ENCODE results near the gene CPLX4.

DNA sequence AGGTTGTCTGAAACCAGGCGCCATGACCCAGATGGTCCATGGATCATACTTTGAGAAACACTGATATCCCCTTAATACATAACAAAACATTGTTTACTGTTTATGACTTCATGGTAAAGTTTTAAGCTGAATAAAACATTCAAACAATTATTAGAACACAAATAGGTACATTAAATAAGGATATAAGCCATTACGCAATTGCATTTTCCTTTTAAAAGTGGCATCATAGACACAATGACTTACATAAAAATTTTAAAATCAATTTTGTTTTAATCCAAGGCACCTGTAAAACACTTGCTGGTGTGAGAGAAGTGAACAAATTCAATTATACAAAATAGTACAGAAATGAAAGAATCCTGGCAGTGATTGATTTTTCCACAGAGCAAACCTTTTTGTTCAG is 10.2 kb upstream of the CPLX4 start:
- TF ChIP-seq POLR2A (IDR thresholded peaks at IDR 0.05; ENCODE audit: extremely low read depth, insufficient read length) = no peak
- no peak for TF ChIP-seq MYC (IDR thresholded peaks at IDR 0.05; ENCODE audit: low read depth, low read length)
- TF ChIP-seq CTCF (IDR thresholded peaks at IDR 0.05; ENCODE audit: low read depth, low read length) = no peak
- TF ChIP-seq, protein P1, sequence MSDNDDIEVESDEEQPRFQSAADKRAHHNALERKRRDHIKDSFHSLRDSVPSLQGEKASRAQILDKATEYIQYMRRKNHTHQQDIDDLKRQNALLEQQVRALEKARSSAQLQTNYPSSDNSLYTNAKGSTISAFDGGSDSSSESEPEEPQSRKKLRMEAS (IDR thresholded peaks at IDR 0.05; ENCODE audit: low read depth, low read length) = no peak

All from NB4 (cell line).